ENCODE results near the gene MAP3K3.

The MAP3K3 gene

GRCh38 chr17:63621684-63622573, at the start of gene MAP3K3:
Gene MAP3K3 (plus strand): TSS chr17:63622417. CDS start chr17:63622760, 343 bp downstream.
- peak; percentile 99 for DNase-seq

DNA sequence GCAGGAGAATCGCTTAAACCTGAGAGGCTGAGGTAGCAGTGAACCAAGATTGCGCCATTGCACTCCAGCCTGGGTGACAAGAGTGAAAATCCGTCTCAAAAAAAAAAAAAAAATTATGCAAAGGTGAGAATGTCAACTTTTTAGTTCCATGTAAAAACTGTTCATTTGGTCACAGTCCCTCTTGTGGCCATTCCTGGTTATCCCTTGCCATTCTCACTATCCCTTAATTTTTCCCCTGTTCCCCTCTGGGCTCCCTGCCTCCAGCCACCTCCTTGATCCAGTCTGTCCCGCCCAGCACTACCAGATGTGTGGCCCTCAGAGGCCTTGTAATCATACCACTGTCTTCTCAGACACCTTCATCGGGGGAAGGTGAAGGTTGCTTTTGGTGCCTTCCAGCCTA, 48.6 kb upstream of the MAP3K3 start:
- no peak for DNase-seq

DNA sequence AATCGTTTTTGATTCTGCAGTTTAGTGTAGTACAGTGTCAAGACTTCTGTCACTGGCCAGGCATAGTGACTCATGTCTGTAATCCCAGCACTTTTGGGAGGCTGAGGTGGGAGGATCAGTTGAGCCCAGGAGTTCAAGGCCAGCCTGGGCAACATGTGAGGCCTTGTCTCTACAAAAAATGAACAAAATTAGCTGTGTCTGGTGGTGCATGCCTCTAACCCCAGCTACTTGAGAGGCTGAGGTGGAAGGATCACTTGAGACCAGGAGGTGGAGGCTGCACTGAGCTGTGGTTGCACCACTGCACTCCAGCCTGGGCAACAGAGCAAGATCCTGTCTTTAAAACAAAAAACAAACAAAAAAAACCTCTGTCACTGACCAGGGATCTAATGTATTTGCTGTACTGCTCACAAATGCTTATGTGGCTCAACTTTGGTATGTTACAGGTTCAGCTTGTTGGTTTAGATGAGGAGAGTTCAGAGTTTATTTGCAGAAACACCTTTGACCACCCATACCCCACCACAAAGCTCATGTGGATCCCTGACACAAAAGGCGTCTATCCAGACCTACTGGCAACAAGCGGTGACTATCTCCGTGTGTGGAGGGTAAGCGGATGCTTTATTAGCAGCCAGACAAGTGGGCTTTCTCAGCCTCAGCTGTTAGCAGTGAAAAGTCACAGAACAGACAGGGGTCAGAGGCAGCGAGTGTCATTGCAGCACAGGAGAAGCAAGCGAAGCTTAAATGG, 44.0 kb upstream of the MAP3K3 start:
- no peak for DNase-seq

- DNase-seq, result no peak
Measured at GRCh38 chr17:63578769-63579111, 43.5 kb upstream of the MAP3K3 start.

DNA sequence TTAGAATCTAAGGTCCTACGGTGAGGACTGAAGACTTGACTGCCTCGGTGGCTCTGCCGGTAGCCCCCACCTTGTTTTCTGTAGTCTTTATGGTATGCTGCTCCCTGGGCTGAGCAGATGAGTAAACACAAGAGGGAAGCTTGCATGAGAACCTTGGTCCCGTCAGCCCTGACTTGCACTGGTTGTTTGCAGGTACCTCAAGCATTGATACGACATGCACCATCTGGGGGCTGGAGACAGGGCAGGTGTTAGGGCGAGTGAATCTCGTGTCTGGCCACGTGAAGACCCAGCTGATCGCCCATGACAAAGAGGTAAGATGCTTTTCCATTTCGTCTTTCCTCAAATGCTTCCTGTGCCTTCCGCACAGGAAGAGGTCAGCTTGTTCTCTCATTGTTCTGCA, 42.6 kb upstream of the MAP3K3 start:
- DNase-seq, result no peak

DNA sequence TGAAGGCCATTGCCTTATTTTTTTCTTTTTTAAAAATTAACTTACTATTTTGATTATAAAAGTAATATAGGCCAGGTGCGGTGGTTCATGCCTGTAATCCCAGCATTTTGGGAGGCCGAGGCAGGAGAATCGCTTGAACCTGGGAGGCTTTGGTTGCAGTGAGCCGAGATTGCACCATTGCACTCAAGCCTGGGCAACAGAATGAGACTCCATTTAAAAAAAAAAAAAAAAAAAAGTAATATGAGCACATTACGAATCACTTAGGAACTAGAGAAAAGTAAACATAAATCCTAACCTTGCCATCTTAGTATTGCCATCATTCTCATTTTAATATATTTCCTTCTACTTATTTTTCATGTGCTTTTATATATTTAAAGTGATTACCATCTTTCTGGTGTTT, 34.4 kb upstream of the MAP3K3 start:
- no peak for DNase-seq

GRCh38 chr17:63588797-63589196, 33.4 kb upstream of the MAP3K3 start:
- DNase-seq, result no peak

- DNase-seq, result no peak
Measured at GRCh38 chr17:63589646-63590045, 32.6 kb upstream of the MAP3K3 start.

GRCh38 chr17:63592797-63593196, 29.4 kb upstream of the MAP3K3 start:
- no peak for DNase-seq

DNA sequence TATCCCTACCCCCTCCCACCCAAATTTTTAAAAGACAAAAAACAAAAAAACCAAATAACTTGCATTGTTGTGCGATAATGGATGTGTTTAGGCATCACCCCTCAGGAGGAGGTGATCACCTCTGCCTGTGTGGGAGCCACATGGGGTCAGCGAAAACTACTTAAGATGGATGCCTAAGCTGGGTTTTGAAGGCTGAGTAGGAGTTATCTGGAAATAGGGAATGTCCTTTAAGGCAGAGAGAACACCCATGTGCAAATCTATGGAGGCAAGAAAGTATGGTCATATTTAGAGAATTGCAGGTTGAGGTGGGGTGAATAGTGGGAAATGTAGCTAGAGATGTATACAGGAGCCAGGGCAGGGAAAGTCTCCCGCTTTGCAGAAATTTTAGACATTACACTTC, 27.1 kb upstream of the MAP3K3 start:
- no peak for DNase-seq

- no peak for DNase-seq
Measured at GRCh38 chr17:63596856-63597586, 25.2 kb upstream of the MAP3K3 start.

GRCh38 chr17:63598281-63598680, 23.9 kb upstream of the MAP3K3 start:
- no peak for DNase-seq

- peak; percentile 22 for DNase-seq
Measured at GRCh38 chr17:63600569-63601438, 21.4 kb upstream of the MAP3K3 start, which contains the start of gene TACO1. Gene TACO1 (plus strand): TSS chr17:63600895. CDS start chr17:63601084, 189 bp downstream.

GRCh38 chr17:63601439-63602371, 20.5 kb upstream of the MAP3K3 start:
- DNase-seq, result no peak

DNA sequence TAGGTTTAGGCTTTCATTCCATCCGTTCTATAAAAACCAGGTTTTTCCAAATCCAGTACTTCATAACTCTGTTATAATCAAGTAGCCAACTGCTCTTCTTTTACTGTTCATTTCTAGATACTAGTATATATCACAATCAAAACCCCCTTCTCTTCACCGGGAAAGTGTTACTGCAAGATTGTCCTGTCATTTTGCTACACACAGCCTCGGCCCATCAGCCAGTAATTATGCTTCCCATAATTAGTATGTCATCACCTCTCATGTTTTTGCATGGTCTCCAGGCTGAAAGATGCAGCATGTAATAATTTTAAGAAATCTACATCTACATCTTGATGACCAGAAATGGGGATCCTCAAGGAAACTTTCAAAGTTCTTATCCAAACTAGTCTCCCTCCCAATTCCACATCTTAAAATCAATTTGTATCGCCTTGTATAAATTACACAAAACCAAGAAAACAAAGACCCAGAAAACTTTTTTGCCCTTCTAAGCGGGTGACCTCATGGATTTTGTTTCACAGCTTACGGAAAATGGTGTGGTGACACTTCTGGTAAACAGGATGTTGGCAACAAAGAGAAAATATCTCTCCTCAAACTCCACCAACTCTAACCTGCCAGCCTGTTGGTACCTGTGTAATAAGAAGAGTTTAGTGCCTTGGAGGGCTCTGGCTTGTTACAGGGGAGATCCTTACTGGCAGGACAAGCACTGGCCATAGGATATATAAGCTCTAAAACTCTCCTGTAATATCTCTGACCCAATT, 12.2 kb upstream of the MAP3K3 start:
- DNase-seq, result no peak

DNA sequence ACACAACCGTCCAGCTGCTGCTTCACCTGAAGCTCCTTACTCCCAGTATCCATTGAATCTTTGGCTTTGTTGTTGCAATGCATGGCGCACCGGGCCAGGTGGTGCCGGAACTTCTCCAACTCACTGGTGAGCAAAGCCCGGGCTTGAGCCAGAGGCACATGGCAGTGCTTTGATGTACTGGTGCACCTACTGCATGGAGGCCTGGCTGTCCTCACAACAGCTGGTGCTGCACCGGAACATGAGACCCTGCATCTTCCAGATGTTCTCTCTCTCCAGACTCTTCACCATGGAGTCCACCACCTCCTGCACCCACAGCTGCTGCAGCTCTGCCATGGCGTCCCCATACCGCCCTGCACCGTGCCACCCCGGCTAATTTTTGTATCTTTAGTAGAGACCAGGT, 11.4 kb upstream of the MAP3K3 start:
- DNase-seq, result no peak

DNA sequence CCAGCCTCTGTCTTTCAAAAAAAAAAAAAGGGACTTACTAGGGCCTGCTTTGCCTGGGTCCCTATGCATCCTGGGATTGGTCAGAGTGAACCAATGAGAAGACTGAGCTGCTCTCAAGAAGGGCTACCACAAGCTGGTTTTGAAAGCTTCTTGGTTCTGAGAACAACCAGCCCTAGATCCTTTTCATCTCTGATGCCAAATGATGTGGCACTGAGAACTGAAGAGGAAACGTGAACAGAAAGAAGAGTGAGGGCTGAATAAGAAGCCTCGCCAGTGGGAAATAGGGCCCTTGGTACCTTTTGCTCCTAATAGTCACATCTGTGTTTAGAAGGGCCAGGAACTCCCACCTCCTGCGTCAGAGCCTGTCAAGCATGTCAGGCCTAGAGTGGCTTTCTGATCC, 10.9 kb upstream of the MAP3K3 start:
- no peak for DNase-seq

DNA sequence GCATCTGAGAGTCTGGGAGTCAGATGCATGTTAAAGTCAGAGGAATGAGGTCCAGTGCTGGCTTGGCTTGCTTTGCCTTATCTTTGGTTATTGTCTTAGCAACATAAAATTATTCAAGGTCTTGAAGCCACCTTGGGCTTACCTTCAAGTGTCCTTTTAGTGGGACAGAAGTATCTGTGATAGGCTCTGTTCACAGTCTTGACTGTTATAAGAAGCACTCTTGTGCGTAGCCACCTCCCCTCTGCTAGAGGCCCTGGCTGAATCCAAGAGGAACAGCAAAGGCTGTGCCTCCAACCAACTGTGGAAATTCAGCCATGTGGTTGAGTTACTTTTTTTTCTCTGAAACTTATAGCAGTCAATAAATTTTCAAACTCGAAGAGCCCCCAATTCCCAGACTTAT, 8.6 kb upstream of the MAP3K3 start:
- DNase-seq, result no peak

DNA sequence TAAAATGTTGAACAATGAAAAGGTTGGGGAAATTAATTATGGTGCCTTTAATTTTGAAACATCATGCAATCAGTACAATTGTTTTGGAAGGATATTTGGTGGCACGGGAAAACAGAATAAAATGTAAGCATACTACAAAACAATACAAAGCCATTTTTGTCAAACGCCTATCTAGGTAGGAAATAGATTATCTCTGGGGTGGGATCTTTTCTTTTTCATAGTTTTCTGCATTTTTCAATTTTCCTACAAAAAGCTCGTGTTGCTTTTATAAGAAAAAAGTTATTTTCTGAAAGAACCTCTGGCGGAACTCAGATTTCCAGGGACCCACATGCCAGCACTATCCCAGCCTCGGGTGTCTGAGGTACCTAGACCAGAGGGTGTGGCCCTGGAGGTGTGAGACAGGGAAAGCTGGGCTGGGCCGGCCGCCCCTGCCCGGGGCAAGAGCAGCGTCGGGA, 961 bp upstream of the MAP3K3 start:
- no peak for DNase-seq

All from NCI-H187 treated with DMSO at 0.1 percent for 48 hours (cell line).